Osteoblast (primary cell): ENCODE results near the gene TSPAN3. TPM values are rescaled to one million over a fixed set of nuclear protein-coding genes. Genes with fewer than 3 reads are reported as not detected.

Experiments used
- DNase-seq: peaks from one replicate; pipeline ENCODE4 v3.0.0; 2011; ENCODE audit warnings: low spot score, mixed read lengths; ENCODE audit not compliant: insufficient read length; ENCODE audit errors: missing footprints
- H2AFZ ChIP-seq: 2 replicates; pipeline ENCODE4 v1.6.0; 2011; ENCODE audit warnings: mild to moderate bottlenecking, low read length
- H3K27ac ChIP-seq: 2 replicates; pipeline ENCODE4 v1.5.1; 2011; ENCODE audit warnings: mild to moderate bottlenecking, low read depth, low read length, moderate library complexity
- H3K27me3 ChIP-seq: 2 replicates; pipeline ENCODE4 v1.6.0; 2012; ENCODE audit warnings: mild to moderate bottlenecking, control low read depth, inconsistent platforms, low read length, moderate library complexity; ENCODE audit not compliant: insufficient read depth
- H3K36me3 ChIP-seq: 2 replicates; pipeline ENCODE4 v1.5.1; 2011; ENCODE audit warnings: mild to moderate bottlenecking, low read length, control low read depth, moderate library complexity; ENCODE audit not compliant: insufficient read depth
- H3K4me1 ChIP-seq: 2 replicates; pipeline ENCODE4 v1.5.1; 2011; ENCODE audit warnings: mild to moderate bottlenecking, low read length, control low read depth, moderate library complexity; ENCODE audit not compliant: insufficient read depth
- H3K4me2 ChIP-seq: 2 replicates; pipeline ENCODE4 v1.6.0; 2011; ENCODE audit warnings: mild to moderate bottlenecking, low read length; ENCODE audit not compliant: insufficient read depth
- H3K4me3 ChIP-seq: fragments of 200-600 bp; sonication (generic); 3 replicates; pipeline ENCODE4 v1.5.1; 2012; ENCODE audit warnings: mild to moderate bottlenecking, low read length, inconsistent platforms; ENCODE audit not compliant: insufficient read depth
- H3K79me2 ChIP-seq: 2 replicates; pipeline ENCODE4 v1.6.0; 2012; ENCODE audit warnings: mild to moderate bottlenecking, low read length, control low read depth, inconsistent platforms; ENCODE audit not compliant: insufficient read depth
- H3K9me3 ChIP-seq: 2 replicates; pipeline ENCODE4 v1.5.1; 2011; ENCODE audit warnings: low read depth, low read length, control low read depth
- H4K20me1 ChIP-seq: 2 replicates; pipeline ENCODE4 v1.6.0; 2012; ENCODE audit warnings: mild to moderate bottlenecking, low read length, control low read depth; ENCODE audit not compliant: insufficient read depth
- CTCF ChIP-seq: IDR thresholded peaks from 2 replicates; pipeline ENCODE4 v1.5.1; 2011; ENCODE audit warnings: mild to moderate bottlenecking, low read depth, low read length, moderate library complexity; ENCODE audit errors: extremely low read depth
- total RNA-seq: library from RNA; depleted of rRNA; stranded (reverse); fragments of >200 nt; gene quantifications from 2 replicates; pipeline ENCODE4 v1.2.3, GENCODE V29; 2012

Gene TSPAN3
- total RNA-seq, 1 donor, result 235 TPM

DNA sequence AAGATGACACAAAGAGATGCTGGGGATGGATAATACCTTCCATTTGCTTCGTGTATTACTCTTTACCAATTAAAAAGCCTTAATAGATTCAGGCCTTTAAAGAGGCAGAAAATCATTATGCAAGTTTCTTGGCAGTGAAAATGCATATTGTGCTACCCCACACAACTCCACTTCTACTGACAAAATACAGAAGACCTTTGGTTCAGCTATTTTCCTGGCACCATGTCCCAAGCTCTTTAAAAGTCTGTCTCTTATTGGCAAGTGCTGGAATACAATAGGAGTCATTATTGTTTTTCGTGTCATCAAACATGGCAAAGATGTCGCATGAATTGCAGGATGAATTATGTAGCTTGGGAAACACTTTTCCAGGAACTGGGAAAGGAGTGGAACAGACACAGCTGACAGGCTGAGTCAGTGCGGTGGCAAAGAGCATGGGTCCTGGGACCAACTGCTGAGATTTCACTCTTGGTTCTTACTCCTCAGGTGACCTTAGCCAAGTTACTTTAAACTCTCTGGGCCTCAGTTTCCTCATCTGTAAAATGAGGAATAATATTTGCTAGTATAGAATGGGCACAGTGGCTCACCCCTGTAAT is 5.5 kb upstream of the TSPAN3 start:
- Histone ChIP-seq H3K27ac (no peak overlapping the region), H3K4me3 (no peak overlapping the region), H3K4me1 (peaks cover 9% of the 10 kb centered on the region), H2AFZ (no peak overlapping the region), H3K9me3 (no peaks in the 10 kb centered on the region), H3K4me2 (no peak overlapping the region), H3K27me3 (peaks cover 18% of the 10 kb centered on the region), H3K36me3 (no peaks in the 10 kb centered on the region), H4K20me1 (peaks cover 3% of the 10 kb centered on the region), H3K79me2 (no peaks in the 10 kb centered on the region)
- TF ChIP-seq CTCF, result no peak
- DNase-seq, result no peak

DNA sequence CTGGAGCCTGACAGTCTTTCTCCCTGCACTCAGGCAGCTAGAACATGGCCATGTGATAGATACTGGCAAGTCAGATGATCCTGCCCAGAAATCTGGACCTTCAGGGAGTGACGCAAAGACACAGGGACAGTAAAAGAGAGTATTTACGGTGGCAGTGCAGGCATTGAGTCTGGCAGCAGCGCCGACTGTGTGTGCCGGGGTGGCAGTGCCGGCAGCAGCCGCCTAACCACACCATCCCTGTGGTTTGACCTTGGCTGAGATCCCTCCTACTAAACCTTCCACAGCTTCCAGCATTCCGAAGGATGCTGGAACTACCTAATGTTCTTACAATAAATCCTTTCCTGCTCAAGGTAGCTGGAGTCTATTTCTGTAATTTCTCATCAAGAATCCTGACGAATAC is 4.6 kb upstream of the TSPAN3 start:
- peak; percentile 84 for DNase-seq
- TF ChIP-seq CTCF, result peak; percentile 8
- Histone ChIP-seq H3K4me3 (no peak overlapping the region), H3K9me3 (no peaks in the 10 kb centered on the region), H3K27ac (no peak overlapping the region), H3K36me3 (no peaks in the 10 kb centered on the region), H4K20me1 (peaks cover 3% of the 10 kb centered on the region), H3K79me2 (no peaks in the 10 kb centered on the region), H3K4me2 (peak overlapping the region; percentile 33), H2AFZ (no peak overlapping the region), H3K4me1 (peaks cover 13% of the 10 kb centered on the region), H3K27me3 (peaks cover 18% of the 10 kb centered on the region)

- no peak overlapping the region for H3K27ac ChIP-seq
- H3K36me3 ChIP-seq, result no peaks in the 10 kb centered on the region
- H3K9me3 ChIP-seq, result no peaks in the 10 kb centered on the region
- H3K4me3 ChIP-seq, result no peak overlapping the region
- H3K79me2 ChIP-seq, result peaks cover 10% of the 10 kb centered on the region
- TF ChIP-seq CTCF, result no peak
- H3K4me2 ChIP-seq, result no peak overlapping the region
- H2AFZ ChIP-seq, result no peak overlapping the region
- DNase-seq, result no peak
- peaks cover 22% of the 10 kb centered on the region for H3K4me1 ChIP-seq
- H4K20me1 ChIP-seq, result peaks cover 12% of the 10 kb centered on the region
- peaks cover 18% of the 10 kb centered on the region for H3K27me3 ChIP-seq
These were observed 3.4 kb upstream of the TSPAN3 start for GRCh38 chr15:77074350-77074749.

GRCh38 chr15:77071305-77072223 is 655 bp upstream of the TSPAN3 start:
- Histone ChIP-seq H3K27ac (peak overlapping the region; percentile 33), H3K4me1 (peaks cover 28% of the 10 kb centered on the region), H3K9me3 (no peaks in the 10 kb centered on the region), H3K4me2 (peak overlapping the region; percentile 60), H3K4me3 (peak overlapping the region; percentile 82), H3K79me2 (peaks cover 38% of the 10 kb centered on the region), H2AFZ (peak overlapping the region; percentile 66), H4K20me1 (peaks cover 27% of the 10 kb centered on the region), H3K36me3 (no peaks in the 10 kb centered on the region), H3K27me3 (peaks cover 17% of the 10 kb centered on the region)
- TF ChIP-seq CTCF, result no peak
- peak; percentile 49 for DNase-seq
